ENCODE results near the gene PXMP4.

DNA sequence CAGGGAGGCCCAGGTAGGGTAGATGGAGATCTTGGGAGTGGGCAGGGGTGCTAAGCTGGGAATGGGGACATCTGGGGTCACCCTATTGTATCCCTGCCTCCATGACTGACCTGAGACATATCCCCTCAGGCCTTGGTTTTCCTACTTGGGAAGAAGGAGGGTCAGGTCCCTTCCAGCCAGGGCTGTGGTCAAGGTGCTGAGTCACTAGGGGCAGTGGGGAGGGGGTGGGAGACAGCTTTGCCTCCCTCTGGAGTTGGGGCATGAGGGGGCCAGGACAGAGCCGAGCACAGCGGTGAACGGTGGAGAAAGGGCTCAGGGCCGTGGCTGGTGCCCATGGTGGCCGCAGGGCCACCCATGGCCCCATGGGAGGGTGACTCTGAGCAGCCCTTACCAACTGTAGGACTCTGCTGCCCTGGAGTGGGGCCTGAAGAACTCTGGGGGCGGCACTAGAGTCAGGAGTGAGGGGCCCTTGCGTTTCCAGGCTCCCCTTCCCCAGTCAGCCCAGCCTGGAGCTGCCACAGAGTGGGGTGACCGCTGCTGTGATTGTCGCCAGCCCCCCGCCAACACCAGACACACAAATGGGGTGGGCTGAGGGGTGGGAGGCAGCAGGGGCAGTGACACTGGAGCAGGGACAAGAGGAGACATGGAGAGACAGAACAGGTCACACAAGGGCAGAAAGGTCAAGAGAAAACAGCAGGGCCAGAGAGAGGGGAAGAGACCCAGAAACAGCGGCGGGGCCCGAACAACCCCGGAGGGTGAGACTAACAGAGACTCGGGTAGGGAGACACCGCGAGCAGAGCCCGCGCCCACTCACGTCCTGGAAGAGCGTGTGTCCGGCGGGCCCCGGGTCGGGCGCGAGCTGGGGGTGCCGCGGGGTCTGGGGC, 46.5 kb downstream of the PXMP4 start:
- TF ChIP-seq POLR2AphosphoS5 (IDR thresholded peaks at IDR 0.05; ENCODE audit: control insufficient read depth, insufficient read depth, low read depth, low read length) (no peak), NFIX (CRISPR knock-in tag; IDR thresholded peaks at IDR 0.05; ENCODE audit: low read depth) (no peak), SIRT6 (IDR thresholded peaks at IDR 0.05; ENCODE audit: low read depth, low read length) (no peak)
- TF ChIP-seq, protein P1, sequence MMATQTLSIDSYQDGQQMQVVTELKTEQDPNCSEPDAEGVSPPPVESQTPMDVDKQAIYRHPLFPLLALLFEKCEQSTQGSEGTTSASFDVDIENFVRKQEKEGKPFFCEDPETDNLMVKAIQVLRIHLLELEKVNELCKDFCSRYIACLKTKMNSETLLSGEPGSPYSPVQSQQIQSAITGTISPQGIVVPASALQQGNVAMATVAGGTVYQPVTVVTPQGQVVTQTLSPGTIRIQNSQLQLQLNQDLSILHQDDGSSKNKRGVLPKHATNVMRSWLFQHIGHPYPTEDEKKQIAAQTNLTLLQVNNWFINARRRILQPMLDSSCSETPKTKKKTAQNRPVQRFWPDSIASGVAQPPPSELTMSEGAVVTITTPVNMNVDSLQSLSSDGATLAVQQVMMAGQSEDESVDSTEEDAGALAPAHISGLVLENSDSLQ (IDR thresholded peaks at IDR 0.05) = no peak
- TF ChIP-seq, protein P2, sequence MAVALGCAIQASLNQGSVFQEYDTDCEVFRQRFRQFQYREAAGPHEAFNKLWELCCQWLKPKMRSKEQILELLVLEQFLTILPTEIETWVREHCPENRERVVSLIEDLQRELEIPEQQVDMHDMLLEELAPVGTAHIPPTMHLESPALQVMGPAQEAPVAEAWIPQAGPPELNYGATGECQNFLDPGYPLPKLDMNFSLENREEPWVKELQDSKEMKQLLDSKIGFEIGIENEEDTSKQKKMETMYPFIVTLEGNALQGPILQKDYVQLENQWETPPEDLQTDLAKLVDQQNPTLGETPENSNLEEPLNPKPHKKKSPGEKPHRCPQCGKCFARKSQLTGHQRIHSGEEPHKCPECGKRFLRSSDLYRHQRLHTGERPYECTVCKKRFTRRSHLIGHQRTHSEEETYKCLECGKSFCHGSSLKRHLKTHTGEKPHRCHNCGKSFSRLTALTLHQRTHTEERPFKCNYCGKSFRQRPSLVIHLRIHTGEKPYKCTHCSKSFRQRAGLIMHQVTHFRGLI (CRISPR knock-in tag; IDR thresholded peaks at IDR 0.05) = no peak
